ENCODE results near the gene RAPGEF5. TPM values are rescaled to one million over a fixed set of nuclear protein-coding genes. Genes with fewer than 3 reads are reported as not detected.

Gene RAPGEF5
- total RNA-seq, 1 experiment from 2014 or later: 5.6 TPM

DNA sequence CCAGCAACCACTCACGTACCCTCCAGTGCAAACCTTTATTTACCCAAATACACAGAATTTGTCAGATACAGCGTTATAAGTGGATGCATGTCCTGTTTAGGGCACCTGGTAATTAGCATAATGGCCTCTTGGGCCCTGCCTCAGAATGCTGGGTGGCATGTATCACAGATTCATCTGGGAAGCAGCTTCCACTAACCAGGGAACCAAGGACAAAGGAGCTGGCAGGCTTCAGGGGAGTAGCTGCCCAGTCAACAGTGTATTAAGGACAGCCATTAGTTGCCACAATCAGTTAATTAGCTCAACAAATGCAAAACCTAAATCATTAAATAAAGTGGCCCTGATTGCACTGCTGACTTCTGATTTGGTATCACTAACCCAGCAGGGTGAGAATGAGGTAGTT is 105.7 kb downstream of the RAPGEF5 start:
- Histone ChIP-seq H3K9me3 (ENCODE audit: low read length) (no peaks in the 10 kb centered on the region), H3K27ac (ENCODE audit: low read length) (no peak overlapping the region), H2AFZ (ENCODE audit: low read length) (no peak overlapping the region), H4K20me1 (ENCODE audit: low read length) (no peaks in the 10 kb centered on the region), H3F3A (ENCODE audit: low read length, unreplicated experiment) (no peaks in the 10 kb centered on the region), H3K79me2 (ENCODE audit: low read length) (no peaks in the 10 kb centered on the region), H3K4me2 (ENCODE audit: low read length) (no peak overlapping the region), H3K9ac (ENCODE audit: low read length) (no peak overlapping the region), H3K9me2 (replicated peaks; ENCODE audit: low read length) (no peaks in the 10 kb centered on the region), H3K27me3 (ENCODE audit: low read length) (no peaks in the 10 kb centered on the region), H3K4me1 (ENCODE audit: insufficient read depth, low read length) (no peaks in the 10 kb centered on the region), H3K36me3 (ENCODE audit: low read depth, low read length) (no peaks in the 10 kb centered on the region), H3K4me3 (ENCODE audit: low read length) (no peak overlapping the region)
- ATAC-seq (no peak), DNase-seq (no peak)
- no TSS peak for BruUV-seq (replicated peaks)
- CTCF ChIA-PET: no interaction called here
- intact Hi-C loops (cut with micrococcal nuclease): no loop called here
- POLR2A ChIA-PET (ENCODE audit: unreplicated experiment): no interaction called here
- no peak for TF ChIP-seq EZH2 (IDR thresholded peaks at IDR 0.05; ENCODE audit: low read length, unreplicated experiment)
- TF ChIP-seq EZH2phosphoT487 (IDR thresholded peaks at IDR 0.05; ENCODE audit: borderline replicate concordance, low read length): no peak
- TF ChIP-seq, protein P1, sequence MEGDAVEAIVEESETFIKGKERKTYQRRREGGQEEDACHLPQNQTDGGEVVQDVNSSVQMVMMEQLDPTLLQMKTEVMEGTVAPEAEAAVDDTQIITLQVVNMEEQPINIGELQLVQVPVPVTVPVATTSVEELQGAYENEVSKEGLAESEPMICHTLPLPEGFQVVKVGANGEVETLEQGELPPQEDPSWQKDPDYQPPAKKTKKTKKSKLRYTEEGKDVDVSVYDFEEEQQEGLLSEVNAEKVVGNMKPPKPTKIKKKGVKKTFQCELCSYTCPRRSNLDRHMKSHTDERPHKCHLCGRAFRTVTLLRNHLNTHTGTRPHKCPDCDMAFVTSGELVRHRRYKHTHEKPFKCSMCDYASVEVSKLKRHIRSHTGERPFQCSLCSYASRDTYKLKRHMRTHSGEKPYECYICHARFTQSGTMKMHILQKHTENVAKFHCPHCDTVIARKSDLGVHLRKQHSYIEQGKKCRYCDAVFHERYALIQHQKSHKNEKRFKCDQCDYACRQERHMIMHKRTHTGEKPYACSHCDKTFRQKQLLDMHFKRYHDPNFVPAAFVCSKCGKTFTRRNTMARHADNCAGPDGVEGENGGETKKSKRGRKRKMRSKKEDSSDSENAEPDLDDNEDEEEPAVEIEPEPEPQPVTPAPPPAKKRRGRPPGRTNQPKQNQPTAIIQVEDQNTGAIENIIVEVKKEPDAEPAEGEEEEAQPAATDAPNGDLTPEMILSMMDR (conservative IDR thresholded peaks at IDR 0.05; ENCODE audit: low read depth, low read length): no peak

DNA sequence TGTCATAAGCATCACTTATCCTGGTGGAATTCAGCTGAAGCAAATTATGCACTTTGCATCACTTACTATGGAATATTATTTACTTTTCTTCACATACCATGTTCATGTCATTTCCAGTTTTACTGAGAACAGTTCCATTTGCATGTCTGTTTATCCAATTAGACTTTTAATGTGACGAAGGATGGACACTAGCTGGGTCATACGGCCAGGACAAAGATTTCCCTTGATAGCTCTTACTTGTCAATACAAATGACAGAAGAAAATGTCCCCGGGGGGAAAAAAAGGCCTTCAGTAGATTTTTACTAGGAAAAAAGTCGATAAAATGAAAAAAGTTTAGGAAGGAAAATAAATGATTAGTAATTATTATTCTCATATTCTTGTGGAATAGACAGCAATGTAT is 106.6 kb downstream of the RAPGEF5 start:
- Histone ChIP-seq H3K27me3 (ENCODE audit: low read length) (no peaks in the 10 kb centered on the region), H3K27ac (ENCODE audit: low read length) (no peak overlapping the region), H3K9ac (ENCODE audit: low read length) (no peak overlapping the region), H4K20me1 (ENCODE audit: low read length) (no peaks in the 10 kb centered on the region), H3K9me2 (replicated peaks; ENCODE audit: low read length) (no peaks in the 10 kb centered on the region), H3K4me2 (ENCODE audit: low read length) (no peak overlapping the region), H3K79me2 (ENCODE audit: low read length) (no peaks in the 10 kb centered on the region), H3F3A (ENCODE audit: low read length, unreplicated experiment) (no peaks in the 10 kb centered on the region), H3K9me3 (ENCODE audit: low read length) (no peaks in the 10 kb centered on the region), H3K4me1 (ENCODE audit: insufficient read depth, low read length) (no peaks in the 10 kb centered on the region), H2AFZ (ENCODE audit: low read length) (no peak overlapping the region), H3K4me3 (ENCODE audit: low read length) (no peak overlapping the region), H3K36me3 (ENCODE audit: low read depth, low read length) (no peaks in the 10 kb centered on the region)
- intact Hi-C loops (cut with micrococcal nuclease): no loop called here
- TF ChIP-seq EZH2phosphoT487 (IDR thresholded peaks at IDR 0.05; ENCODE audit: borderline replicate concordance, low read length): no peak
- TF ChIP-seq, protein P1 (conservative IDR thresholded peaks at IDR 0.05; ENCODE audit: low read depth, low read length): no peak
- no peak for TF ChIP-seq EZH2 (IDR thresholded peaks at IDR 0.05; ENCODE audit: low read length, unreplicated experiment)
- ChIA-PET CTCF (no interaction called here), POLR2A (ENCODE audit: unreplicated experiment) (interaction anchor here (0.7 kb wide), 1 partner anchor 158 kb away, joined by 3 read pairs; no protein-coding TSS in a partner anchor)
- no TSS peak for BruUV-seq (replicated peaks)
- ATAC-seq (no peak), DNase-seq (no peak)

DNA sequence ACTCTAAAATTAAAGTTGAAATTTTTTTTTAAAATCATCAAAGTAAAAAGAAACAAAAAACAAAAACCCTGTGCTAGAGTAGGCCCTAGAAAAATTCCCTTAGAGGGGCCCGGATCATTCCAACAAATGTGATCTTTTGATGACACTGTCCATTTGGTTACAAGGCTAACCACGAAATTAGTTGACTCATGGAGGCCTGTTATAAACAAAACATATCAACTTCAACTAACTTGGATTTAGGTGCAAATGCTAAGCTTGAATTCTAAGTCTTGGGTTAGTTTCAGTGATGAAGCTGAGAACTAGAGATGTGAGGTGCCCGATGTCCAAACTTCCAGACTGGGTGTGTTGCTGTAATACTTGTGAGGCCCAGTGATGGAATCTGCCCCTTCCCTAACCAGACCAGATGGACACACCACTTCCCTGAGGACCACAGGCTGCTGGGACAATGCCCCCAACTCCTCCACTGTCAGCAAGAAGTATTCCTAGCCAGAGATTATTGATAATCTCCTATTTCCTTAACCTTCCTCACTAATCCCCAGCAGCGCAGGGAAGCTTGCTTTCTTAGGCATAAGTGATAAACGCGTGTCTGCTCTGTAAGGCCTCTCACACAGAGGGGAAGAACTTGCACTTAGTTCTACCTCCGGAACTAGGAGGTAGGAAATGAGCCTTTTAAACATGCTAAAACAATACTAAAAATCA is 108.7 kb downstream of the RAPGEF5 start:
- Histone ChIP-seq H3K9ac (ENCODE audit: low read length) (no peak overlapping the region), H3K27me3 (ENCODE audit: low read length) (no peaks in the 10 kb centered on the region), H3K9me2 (replicated peaks; ENCODE audit: low read length) (no peaks in the 10 kb centered on the region), H3K4me3 (ENCODE audit: low read length) (no peak overlapping the region), H3K27ac (ENCODE audit: low read length) (no peak overlapping the region), H3K4me1 (ENCODE audit: insufficient read depth, low read length) (no peaks in the 10 kb centered on the region), H3K36me3 (ENCODE audit: low read depth, low read length) (no peaks in the 10 kb centered on the region), H3K4me2 (ENCODE audit: low read length) (no peak overlapping the region), H3K79me2 (ENCODE audit: low read length) (no peaks in the 10 kb centered on the region), H2AFZ (ENCODE audit: low read length) (no peak overlapping the region), H4K20me1 (ENCODE audit: low read length) (no peaks in the 10 kb centered on the region), H3K9me3 (ENCODE audit: low read length) (no peaks in the 10 kb centered on the region), H3F3A (ENCODE audit: low read length, unreplicated experiment) (no peaks in the 10 kb centered on the region)
- POLR2A ChIA-PET (ENCODE audit: unreplicated experiment): no interaction called here
- no peak for DNase-seq
- no peak for ATAC-seq
- BruUV-seq (replicated peaks): no TSS peak
- CTCF ChIA-PET: no interaction called here
- intact Hi-C loops (cut with micrococcal nuclease): no loop called here
- TF ChIP-seq EZH2 (IDR thresholded peaks at IDR 0.05; ENCODE audit: low read length, unreplicated experiment) (no peak), EZH2phosphoT487 (IDR thresholded peaks at IDR 0.05; ENCODE audit: borderline replicate concordance, low read length) (no peak)
- TF ChIP-seq, protein P1 (conservative IDR thresholded peaks at IDR 0.05; ENCODE audit: low read depth, low read length): no peak

Data from PC-3 (cell line).